Lower leg skin (tissue), 4 donors: Measurements from ENCODE around the gene ABTB2. TPM values are rescaled to one million over a fixed set of nuclear protein-coding genes. Genes with fewer than 3 reads are reported as not detected.

Experiments
- DNase-seq, 2 donors: peaks; one replicate each; pipeline ENCODE4 v3.0.0-alpha.2; 2019; ENCODE audit warnings: low spot score in 2 of 2
- H3K4me3 ChIP-seq: fragments of 200-600 bp; sonication (generic); 2 replicates; pipeline ENCODE4 v1.5.1; 2017; ENCODE audit warnings: mild to moderate bottlenecking, low read depth; ENCODE audit not compliant: poor library complexity, severe bottlenecking
- POLR2A ChIP-seq, 2 donors: fragments of 450-650 bp; IDR thresholded peaks; one replicate each; pipeline ENCODE4 v1.6.1; 2016 to 2017; ENCODE audit warnings: antibody characterized with exemption in 2 of 2, mild to moderate bottlenecking in 1 of 2, moderate library complexity in 1 of 2
- WGBS, 2 donors: methylation state at CpG; one replicate each; pipeline ENCODE4 v1.1.5; 2018; 5-methylcytosine and 5-hydroxymethylcytosine counted together
- intact Hi-C: fragments of 100-400 bp; cut with DNase I; formaldehyde crosslinking; loops from one replicate; pipeline ENCODE4 v1.15.0; 2023; ENCODE audit warnings: low total_unique reads
- total RNA-seq, 4 donors: library from RNA; depleted of rRNA; stranded (reverse); fragments of >200 nt; gene quantifications; one replicate each; pipeline ENCODE4 v1.1.0, GENCODE V29; 2016
- TF ChIP-seq, protein P1 (sequence below), 3 donors: fragments of 450-650 bp; IDR thresholded peaks; one replicate each; pipeline ENCODE4 v1.5.1; 2016; ENCODE audit warnings: antibody characterized with exemption in 3 of 3, mild to moderate bottlenecking in 3 of 3, moderate library complexity in 2 of 3

Gene ABTB2
- total RNA-seq, 4 donors from 2014 or later = 6.1 to 24.2 (median 11.1) TPM

DNA sequence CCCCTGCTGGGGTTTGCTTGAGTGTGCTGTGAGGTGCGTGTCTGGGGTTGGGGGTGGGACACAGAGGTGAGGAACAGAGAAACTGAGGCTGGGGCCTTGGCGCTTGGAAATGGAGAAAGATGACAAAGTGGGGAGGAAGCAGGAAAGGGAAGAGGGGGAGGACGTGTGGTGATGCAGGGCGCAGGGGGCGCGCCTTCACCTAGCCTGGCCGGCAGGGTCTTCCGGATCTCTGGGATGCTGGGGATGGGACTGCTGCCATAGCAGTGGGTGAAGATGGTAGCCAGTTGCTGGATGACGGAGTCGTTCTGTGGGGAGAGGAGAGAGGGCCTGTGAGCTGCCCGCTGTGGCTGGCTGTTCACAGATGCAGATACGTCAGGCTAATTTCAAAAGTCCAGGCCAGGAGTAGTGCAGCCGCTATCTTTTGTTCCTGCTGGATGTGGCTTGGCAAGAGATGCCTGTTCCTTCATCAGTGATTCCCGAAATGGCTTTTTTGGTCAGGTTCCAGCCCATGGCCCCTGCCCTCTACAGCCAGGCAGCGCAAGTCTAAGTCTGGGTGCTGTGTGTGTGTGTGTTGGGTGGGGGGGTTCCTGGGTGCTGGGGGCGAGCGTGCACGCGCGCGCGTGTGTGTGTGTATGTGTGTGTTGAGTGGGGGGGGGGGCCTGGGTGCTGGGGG, 197.6 kb downstream of the ABTB2 start:
- WGBS, 2 donors = 83 to 85% methylated on average over 17 to 21 of the region's 22 CpGs
- intact Hi-C loops = no loop called here
- no peak for DNase-seq
- H3K4me3 ChIP-seq = no peak overlapping the region
- TF ChIP-seq POLR2A (IDR thresholded peaks at IDR 0.05) = no peak
- TF ChIP-seq, protein P1, sequence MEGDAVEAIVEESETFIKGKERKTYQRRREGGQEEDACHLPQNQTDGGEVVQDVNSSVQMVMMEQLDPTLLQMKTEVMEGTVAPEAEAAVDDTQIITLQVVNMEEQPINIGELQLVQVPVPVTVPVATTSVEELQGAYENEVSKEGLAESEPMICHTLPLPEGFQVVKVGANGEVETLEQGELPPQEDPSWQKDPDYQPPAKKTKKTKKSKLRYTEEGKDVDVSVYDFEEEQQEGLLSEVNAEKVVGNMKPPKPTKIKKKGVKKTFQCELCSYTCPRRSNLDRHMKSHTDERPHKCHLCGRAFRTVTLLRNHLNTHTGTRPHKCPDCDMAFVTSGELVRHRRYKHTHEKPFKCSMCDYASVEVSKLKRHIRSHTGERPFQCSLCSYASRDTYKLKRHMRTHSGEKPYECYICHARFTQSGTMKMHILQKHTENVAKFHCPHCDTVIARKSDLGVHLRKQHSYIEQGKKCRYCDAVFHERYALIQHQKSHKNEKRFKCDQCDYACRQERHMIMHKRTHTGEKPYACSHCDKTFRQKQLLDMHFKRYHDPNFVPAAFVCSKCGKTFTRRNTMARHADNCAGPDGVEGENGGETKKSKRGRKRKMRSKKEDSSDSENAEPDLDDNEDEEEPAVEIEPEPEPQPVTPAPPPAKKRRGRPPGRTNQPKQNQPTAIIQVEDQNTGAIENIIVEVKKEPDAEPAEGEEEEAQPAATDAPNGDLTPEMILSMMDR (IDR thresholded peaks at IDR 0.05) = no peak

DNA sequence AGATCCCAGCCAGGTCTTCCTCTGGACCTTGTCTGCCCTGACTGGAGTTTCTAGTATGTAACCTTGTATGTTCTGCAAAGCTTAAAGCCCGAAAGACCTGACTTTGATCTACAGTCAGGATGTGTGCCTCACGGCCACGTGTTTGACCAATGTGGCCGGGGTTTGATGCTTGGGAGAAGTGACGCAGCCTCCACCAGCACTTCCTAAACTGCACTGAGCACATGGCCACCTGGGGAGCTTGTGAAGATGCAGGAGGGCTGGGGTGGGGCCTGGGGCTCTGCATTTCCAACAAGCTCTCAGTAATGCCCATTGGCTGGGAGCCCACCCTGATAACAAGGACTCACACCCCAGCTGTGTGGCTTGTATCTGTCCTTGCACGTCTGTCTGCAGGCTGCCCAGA, 199.1 kb downstream of the ABTB2 start:
- H3K4me3 ChIP-seq = no peak overlapping the region
- intact Hi-C loops = no loop called here
- 68 to 86% methylated on average over 5 to 6 of the region's 6 CpGs for WGBS, 2 donors
- DNase-seq = peak in 1 of 2 donors; percentile 77
- TF ChIP-seq, protein P1 (IDR thresholded peaks at IDR 0.05) = no peak
- TF ChIP-seq POLR2A (IDR thresholded peaks at IDR 0.05) = no peak

DNA sequence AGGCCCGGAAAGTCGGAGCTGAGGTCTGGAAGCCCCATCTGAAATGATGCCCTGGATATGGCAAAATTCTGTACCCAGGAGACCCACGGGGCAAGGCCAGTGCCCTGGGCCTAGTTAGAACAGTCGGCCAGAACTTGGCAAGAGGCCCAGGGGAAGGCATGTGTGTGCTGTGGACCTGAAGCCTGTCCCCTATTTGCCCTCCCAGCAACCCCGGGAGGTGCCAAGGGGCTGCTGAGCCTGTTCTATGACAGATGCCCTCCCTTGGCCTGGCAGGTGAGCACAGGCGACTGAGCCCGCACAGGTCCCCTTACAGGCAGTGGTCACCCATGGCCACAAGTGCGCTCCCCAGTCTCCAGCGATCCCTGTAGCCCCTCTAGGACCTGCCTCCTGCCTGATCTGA, 200.6 kb downstream of the ABTB2 start:
- no peak for TF ChIP-seq POLR2A (IDR thresholded peaks at IDR 0.05)
- TF ChIP-seq, protein P1 (IDR thresholded peaks at IDR 0.05) = no peak
- no peak overlapping the region for H3K4me3 ChIP-seq
- intact Hi-C loops = no loop called here
- WGBS, 2 donors = 89 to 93% methylated on average over 8 to 9 of the region's 9 CpGs
- DNase-seq = peak in 1 of 2 donors; percentile 70

DNA sequence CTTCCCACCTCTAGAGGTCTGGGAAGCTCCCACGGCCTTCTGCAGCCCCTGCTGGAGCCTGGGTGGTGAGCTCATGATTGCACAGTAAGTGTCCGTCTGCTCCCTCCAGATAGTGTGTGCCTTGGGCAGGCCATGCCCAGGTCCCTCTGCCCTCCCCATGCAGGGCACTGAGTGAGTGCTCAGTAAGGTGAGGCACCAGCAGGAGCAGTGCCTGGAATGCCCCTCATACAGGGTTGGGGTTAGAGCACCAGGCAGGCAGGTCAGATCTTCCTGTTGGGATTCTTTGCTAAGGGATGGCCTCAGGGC, 202.1 kb downstream of the ABTB2 start:
- WGBS, 2 donors = 55 to 67% methylated on average over 1 to 2 of the region's 2 CpGs
- intact Hi-C loops = no loop called here

DNA sequence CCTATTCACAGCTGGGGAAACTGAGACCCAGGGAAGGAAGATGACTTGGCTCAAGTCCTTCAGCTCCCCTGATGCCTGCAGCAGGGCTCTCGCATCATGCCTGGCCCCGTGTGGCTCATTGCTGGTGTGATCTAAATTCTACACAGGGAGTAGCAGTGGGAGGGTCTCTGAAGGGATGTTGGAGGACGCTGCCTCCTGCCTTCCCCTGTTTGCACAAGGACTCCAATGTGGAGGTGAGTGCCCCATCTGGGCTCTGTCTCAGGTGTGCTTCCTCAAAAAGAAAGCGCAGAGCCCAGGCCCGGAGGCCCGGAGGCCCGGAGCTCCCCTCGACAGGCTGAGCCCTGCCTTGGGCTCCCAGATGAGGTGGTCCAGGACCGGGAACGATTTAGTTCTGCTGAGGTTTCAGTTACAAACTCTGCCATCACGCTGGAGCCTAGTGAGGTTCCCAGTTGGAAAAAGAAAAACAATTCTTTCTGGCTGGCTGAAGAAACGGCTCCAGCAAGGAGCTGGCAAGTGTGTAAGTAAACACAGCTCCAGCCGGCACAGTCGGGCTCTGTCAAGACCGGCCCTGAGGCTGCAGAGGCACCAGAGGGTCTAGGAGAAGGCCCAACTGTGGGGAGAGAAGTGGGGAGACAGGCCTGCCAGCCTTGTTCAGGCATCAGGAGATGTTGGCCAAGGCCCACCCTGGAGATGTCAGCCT, 202.6 kb downstream of the ABTB2 start:
- WGBS, 2 donors = 74 to 78% methylated on average over 15 of the region's 15 CpGs
- no peak overlapping the region for H3K4me3 ChIP-seq
- peak in 1 of 2 donors; percentile 66 for DNase-seq
- intact Hi-C loops = no loop called here
- TF ChIP-seq, protein P1 (IDR thresholded peaks at IDR 0.05) = no peak
- TF ChIP-seq POLR2A (IDR thresholded peaks at IDR 0.05) = no peak

More for the DNA sequence above, 202.1 kb downstream of the ABTB2 start:
- H3K4me3 ChIP-seq = no peak overlapping the region
- no peak for TF ChIP-seq POLR2A (IDR thresholded peaks at IDR 0.05)
- TF ChIP-seq, protein P1 (IDR thresholded peaks at IDR 0.05) = no peak
- DNase-seq = no peak
